Caki2 (cell line): ENCODE results near the gene WARS2. TPM values are rescaled to one million over a fixed set of nuclear protein-coding genes. Genes with fewer than 3 reads are reported as not detected.

ENCODE experiments used
- DNase-seq: peaks from one replicate; pipeline ENCODE4 v3.0.0-alpha.2; 2015; ENCODE audit warnings: low read depth
- in situ Hi-C: cut with HindIII; loops from 2 replicates; pipeline ENCODE4 v1.10.0; 2016; ENCODE audit warnings: low sequenced_read_pairs, low pct_unique_long_range_greater_than_20kb, mixed read lengths
- total RNA-seq: library from RNA; depleted of rRNA; stranded (reverse); fragments of >200 nt; shearing (Covaris generic); gene quantifications from 2 replicates; pipeline ENCODE4 v1.2.3, GENCODE V29; 2014; ENCODE audit warnings: low replicate concordance

The WARS2 gene
- total RNA-seq, 1 experiment from 2014 or later, result 9.5 TPM

DNA sequence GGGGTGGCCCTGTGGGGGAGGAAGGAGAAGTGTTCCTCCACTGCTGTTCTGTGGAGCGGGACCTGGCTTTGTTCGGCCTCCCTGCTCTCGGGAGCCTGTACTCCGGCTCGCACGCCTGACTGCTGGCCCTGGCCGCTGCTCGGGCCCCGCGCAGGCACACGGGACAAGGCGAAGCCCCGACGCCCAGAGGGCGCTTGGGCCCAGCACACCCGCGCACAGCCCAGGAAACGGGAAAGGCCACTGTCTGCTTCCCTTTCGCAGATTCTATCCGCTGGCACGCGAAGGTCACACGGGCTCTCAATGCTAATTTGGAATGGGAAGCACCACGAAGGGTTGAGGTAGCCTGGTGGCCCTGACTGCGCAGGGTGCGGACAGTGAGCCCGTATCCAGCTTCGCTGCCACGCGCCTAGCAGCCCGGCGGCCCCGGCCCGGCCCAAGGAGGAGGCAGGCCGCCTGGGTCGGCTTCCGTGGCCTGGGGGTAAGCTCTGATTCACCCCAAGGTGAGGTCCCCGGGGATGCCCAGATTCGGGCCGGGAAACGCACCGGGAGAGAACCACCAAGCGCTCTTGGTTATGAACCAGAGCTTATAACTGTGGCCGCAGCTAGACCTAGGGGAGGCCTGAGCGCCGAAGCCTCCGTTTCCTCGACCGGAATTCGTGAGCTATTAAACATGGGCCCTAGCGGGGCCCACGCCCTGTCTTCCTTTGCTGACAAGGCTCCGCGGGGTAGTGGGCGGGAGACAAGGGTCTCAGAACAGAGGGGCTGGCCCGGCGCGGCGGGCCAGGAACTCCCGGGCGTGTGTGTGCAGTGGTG is 132.6 kb downstream of the WARS2 start:
- in situ Hi-C loops, result no loop called here
- DNase-seq, result no peak

DNA sequence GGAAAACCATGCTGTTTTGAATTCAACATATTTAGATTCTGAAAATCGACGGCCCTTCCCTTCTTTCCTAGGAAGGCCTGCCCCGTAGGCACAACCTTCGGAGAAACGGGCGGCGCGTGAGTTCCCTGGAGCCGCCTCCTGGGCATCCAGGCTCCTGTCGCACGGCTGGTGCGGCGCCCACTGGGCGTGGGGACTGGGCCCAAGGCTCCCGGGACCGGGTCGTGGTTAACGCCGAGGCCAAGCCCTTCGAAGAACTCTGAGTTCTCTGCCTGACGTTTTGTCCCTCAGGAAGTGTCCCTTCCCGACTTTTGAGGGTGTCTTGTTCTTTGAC is 133.1 kb downstream of the WARS2 start:
- DNase-seq, result no peak
- in situ Hi-C loops, result no loop called here

DNA sequence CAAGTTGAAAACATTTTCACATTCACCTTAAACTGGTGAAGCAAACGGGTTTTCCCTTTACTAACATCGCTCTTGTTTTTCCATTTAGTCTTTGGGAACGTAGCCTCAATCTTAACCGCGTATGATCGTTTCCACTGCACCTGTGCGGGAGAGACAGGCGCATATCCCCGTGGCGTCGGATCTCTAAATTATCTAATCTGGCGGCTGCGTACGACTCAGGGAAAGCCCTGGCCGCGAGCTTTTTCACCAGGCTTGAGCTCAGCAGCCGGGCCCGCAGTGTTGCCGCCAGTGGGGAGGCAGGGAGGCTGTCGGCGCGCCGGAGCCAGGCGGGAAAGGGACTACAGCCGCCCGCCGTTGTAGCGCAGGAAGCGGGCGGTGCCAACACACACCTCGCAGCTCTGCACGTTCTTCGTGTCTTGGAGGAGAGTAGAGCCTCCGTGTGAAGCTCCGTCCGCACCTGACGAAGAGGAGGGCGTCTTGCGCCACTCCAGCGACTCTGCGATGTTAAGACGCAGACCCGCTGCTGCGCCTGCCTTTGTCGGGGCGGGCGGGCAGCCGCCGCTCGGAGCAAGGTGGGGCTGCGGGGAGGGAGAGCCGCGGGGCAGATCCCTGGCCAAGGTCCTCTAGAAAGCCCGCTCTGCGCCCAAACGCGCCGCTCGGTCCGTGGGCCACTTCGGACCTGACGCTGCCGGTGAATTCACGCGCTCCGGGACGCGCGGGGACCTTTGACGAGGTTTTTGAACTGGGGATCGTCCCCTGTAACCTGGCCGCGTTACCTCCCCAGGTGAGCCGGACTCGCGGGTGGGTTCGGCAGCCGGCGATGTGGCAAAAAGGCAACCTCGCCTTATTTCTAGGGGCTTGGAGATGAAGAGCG is 133.8 kb downstream of the WARS2 start:
- DNase-seq, result no peak
- in situ Hi-C loops, result no loop called here

DNA sequence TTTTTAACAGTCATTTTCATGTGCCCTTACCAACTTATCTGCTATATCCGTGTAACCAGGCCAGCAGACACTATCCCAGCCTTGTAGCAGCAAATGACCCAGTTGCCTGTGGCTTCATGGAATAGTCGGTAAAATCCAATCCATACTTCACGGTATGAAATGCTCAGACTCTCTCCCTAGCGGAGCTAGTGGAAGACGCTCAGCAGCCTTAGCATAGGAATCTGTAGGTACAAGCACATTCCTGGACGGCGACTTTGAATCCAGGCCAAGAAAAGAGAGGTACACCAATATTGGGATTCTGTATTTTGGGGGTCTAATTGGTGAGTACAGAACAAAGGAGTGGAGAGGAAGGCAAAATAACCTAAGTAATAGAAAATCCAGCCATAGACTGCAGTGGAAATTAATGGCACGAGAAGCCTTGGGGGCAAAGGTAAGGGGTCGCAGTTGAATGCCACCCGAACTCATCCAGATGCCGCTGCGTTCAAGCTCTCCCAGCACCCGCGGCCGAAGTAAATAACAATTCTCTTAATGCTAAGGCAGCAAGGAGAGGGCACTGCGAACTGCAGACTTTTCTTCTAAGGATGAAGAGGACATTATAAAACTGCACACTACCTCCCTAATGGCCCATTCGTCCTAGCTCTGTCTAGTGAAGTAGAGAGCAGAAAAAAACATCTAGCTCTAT is 134.6 kb downstream of the WARS2 start:
- in situ Hi-C loops, result no loop called here
- DNase-seq, result no peak

DNA sequence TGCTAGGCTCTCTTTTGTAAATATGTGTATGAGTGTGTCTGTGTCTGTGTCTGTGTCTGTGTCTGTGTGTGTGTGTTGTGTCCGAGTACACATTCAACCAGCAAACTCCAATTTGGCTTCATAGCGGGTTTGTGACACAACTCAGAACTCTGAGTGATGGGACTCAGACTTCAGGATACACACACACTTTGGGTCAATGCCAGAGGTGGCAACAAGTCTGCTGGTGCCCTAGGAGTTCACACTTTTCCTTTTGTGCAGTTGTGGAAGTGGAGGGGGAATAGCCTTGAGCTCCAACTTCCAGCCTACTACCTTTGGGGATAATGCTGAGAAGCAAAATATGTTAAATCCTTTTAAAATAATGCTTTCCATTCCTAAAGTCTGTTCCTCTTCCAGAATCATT is 135.7 kb downstream of the WARS2 start:
- DNase-seq, result no peak
- in situ Hi-C loops, result no loop called here

DNA sequence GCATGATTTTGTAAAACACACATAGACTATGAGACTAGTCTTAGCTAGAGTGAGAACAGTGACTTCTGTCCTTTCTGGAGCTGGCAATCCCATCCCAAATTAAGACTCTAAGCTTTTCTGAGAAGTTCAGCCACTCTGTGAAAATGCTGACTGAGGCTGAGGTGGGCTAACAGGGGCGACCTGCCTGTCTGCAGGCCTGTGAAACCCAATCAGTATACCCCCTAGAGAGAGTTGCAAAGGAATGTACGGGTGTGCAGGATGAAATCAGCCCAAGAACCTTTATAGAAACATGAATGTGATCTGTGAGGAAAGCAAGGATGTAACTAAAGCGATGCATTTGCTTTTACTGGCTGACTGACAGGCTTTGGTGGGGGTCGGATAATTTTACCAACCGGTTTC is 136.3 kb downstream of the WARS2 start:
- no peak for DNase-seq

DNA sequence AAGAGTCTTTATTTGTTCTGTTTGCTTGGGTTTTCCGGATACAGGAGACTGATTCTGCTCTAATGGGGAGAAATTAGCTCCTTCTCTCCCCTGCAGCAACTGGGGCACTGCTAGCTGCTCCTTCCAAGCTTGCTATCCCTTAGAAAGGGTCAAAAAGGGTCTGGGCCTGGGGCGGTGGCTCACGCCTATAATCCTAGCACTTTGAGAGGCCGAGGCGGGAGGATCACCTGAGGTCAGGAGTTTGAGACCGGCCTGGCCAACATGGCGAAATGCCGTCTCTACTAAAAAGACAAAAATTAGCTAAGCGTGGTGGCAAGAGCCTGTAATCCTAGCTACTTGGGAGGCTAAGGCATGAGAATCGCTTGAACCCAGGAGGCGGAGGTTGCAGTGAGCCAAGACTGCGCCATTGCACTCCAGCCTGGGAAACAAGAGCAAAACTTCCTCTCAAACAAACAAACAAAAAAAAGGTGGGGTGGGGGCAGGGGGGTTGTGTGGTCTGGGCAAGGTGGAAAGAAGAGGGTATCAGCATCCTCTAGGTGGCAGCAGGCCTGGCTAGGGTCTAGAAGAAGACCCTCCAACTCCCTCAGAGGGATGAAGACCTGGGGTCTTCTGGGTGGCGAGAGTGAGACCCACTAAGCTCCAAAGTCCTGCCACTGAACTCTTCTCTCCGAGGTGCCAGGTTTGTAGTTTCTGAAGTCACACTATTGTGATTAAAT is 136.9 kb downstream of the WARS2 start:
- in situ Hi-C loops, result no loop called here
- no peak for DNase-seq

More for the DNA sequence above, 136.3 kb downstream of the WARS2 start:
- in situ Hi-C loops, result no loop called here

DNA sequence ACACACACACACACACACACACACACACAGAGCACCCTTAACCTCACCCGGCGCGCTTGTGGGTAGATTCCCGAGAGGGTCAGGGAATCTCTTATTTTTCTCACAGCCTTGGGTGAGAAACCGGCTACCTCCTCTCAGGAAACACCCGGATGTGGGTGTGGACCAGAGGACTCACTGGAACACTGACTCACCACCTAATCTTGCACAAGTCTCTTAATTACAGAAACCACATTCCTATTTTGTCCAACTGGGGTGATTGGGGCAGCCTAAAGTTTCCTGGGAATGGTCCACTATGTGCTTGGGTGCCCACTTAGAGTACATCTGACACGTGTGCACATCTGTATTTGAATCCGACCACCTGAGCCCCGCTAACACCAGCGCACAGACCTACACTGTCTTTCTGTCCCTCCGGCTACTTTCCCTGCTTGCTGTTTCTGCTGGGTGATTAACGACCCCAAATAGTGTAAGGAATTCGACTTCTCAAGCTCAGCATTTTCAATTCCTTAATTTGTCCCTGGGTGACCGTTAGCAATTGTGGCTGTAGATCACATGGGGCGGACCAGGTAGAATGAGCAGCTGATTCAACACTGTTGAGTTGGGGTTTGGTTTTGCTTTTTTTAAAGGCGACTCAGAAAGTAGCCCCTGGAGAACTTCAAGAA is 138.3 kb downstream of the WARS2 start:
- in situ Hi-C loops, result no loop called here
- DNase-seq, result peak; percentile 19

DNA sequence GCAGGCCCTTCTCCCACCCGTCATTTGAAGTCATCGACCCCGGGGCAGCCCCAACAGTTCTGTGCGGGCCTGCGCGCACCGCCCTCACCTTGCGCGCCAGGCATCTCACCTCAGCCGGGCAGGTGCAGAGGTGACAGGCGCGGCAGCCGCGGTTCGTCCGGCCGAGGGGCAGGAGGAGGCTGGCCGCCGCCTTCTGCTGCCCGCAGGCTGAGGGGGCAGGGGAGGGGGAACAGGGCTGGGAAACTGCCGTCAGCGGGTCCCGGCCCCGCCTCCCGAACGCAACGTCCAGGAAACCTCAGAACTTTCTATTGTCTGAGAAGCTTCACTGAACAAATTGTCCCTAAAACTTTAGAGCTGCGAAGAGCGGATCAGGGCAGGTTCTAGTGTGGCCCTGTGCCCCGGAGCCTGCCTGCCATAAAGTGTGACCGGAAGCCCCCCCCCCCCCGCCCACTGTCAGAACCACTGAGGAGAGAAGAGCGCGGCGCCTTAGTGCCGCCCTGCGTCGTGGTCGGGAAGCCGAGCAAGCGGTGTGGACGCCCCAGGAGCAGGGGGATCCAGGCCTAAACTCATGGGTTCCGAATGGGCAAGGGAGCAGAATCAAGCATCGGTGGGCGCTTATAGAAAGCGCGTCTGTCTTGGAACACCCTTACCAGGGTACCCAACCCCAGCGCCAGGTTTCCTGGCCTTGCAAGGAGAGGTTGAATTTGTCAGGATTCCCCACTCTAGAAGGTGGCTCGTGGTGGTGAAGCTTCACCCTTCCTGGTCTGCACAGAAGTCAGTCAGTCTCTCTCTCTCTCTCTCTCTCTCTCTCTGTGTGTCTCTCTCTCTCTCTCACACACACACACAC is 139.0 kb downstream of the WARS2 start:
- DNase-seq, result no peak
- in situ Hi-C loops, result no loop called here

DNA sequence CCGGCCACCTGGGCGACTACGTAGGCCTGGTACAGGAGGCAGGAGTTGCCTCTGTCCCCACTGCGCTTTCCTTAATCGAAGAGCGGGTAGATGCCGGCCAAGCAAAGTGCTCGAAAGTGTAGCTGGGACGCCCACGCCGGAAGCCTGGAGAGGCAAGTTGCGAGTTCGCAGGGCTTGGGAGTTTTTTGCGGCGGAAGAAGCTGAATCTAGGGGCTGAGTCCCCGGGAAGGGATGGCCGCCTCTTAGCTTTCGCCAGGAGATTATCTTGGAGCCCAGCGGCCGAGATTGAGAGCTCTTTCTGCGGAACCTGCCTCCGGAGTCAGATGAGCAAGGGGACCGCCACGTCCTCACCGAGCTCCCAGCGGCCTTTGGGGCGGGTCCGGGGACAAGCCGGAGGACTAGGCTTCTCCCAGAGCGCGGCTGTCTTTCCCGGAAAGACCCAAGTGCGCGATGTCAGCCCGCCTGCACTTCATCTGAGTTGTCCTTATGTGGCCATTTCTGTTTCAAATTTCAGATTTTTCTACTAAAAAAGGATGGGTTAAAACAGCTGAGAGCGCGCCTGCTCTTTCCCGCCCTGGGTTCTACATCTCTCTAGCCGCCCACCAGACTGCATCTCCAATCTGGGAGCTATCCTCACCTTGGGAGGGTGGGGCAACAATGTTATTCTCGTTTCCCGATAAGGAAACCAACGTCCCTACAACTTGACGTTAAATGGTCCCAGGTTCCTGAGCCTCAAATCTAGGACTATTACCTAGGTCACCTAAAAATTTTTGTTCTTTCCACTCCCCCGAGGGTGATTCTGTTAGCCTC is 139.9 kb downstream of the WARS2 start:
- in situ Hi-C loops, result no loop called here
- no peak for DNase-seq

DNA sequence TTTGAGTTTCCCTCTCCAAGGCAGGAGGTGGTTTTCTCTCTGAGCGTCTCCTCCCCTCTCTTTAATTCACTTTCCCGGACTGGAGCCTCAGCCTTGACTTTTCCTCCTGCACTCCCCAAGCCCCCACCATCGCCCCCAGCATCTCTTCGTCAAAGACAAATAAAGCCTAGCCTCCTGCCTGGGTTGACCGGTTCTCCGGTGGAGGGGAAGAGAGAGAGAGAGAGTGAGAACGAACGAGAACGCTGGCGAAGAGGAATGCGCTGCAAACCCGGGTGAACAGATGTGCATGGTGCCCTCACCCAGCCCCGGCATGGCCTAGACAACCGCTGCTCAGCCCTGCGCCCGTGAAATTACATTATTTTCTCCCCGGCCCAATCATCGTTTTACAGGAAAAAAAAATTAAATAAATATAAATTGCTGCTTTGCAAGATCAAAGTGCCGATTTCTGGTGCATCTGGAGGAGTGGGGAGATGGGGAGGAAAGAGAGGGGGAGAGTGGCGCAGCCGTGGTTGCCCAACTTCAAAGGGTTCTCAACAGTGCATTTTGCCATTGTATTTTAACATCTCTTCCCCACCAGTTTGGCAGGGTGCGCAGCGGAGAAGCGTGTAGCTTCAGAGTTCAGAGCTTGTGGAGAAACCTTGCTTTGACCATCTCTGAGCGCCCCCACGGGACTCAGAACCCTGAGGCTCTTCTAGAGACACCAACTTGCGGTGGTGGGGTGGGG is 140.9 kb downstream of the WARS2 start:
- in situ Hi-C loops, result no loop called here
- DNase-seq, result no peak

DNA sequence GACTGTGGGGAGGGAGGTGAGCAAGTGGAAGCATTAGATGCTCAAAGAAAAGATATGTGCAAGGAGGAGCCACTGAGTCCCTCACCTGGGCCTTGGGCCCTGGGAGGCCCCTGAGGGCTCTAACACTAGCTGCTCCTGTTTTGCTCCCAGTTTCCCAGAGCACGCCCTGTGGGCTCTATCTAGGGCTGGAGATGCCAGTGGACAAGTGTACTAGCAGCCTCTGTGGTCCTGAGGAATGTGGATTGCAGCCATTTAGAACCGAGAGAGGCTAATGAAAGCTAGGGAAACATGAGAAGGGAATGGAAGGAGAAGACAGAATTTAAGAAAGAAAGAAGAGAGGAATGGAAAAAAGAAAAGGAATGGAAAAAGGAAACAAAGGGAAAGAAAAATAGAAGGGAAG is 142.3 kb downstream of the WARS2 start:
- in situ Hi-C loops, result no loop called here
- no peak for DNase-seq

DNA sequence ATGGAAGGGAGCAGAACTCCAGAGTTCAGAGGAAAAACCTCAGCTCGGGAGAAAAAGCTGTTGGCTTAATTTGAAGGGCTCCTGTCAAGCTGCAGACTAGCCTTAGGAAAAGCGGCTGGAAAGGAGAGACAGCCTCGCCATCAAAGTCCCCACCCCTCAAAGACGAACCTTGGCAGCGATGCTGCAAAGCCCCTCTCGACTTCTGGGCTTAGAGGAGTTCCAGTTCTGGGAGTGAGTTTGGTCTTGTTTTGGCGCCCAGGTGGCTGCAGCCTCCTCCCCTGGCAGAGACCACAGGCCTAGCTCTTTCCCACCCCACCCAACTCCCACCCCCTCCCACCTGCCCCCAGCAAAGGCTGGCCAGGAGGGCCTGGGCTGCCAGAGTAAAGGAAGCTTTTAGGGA is 143.2 kb downstream of the WARS2 start:
- DNase-seq, result no peak
- in situ Hi-C loops, result no loop called here

DNA sequence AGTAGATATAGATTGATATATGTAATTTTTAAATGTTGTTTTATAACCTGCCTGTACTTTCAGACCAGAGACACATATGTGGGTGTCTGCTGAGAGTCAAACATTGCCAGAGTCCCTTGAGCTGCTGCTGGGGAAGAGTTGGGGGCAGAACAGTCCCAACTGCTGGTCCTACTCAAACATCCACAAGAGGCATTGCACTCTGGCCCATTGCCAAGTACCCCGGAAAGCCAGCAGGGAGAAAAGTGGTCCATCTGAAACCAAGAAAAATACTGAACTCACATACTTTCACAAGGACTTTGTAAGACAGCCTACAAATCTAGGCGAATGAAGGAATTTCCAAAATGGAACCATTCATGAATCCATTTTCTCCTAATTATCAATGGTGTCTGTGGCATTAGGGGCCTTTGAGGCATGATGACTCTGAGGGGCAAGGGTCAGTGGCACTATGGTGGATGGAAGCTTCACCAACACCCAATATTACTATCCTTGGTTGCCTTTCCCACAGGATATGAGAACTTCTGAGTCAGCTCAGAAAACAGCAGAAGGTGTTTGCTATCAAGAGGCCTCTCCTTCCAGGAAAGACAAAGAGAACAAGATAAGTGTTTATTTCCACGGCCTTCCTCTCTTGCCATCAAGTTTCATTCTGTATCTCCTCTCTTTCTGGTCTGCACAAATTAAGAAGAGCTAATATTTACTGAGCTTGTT is 145.0 kb downstream of the WARS2 start:
- in situ Hi-C loops, result no loop called here
- no peak for DNase-seq

DNA sequence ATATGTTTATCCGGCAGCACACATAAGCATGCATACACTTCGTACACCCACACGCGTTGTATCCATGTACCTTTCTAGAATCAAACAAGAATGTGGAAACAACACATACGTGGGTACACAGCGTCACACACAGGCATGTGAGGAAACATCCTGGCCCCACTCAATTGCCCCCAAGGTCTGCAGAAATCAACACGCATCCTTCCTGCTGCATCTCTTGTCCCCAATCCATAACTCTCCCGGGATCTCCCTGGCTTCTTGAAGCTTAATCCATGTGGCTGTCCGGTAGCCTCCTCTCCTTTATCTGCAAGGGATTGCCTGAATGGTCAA is 146.8 kb downstream of the WARS2 start:
- DNase-seq, result no peak
- in situ Hi-C loops, result no loop called here
